Endothelial cell of umbilical vein (primary cell): Measurements from ENCODE around the gene TRMO. TPM values are rescaled to one million over a fixed set of nuclear protein-coding genes. Genes with fewer than 3 reads are reported as not detected.

Experiments
- BruUV-seq: library from RNA; stranded (reverse); fragments of 400-500 nt; replicated peaks from 2 replicates; lab custom pipeline; 2021; lab: Mats Ljungman, UMichigan
- CTCF ChIA-PET: fragments of 300-600, 350-600 bp; sonication (Branson Sonifier 250); formaldehyde crosslinking; loops from one replicate; lab custom pipeline; 2021; ENCODE audit warnings: antibody characterized with exemption, inconsistent platforms; lab: Charles Lee
- POLR2A ChIA-PET: fragments of 300-600, 350-600 bp; sonication (Branson Sonifier 250); formaldehyde crosslinking; loops from one replicate; lab custom pipeline; 2021; ENCODE audit warnings: antibody characterized with exemption, inconsistent platforms; lab: Charles Lee
- DNase-seq: peaks from one replicate; pipeline ENCODE4 v3.0.0-alpha.2; 2011; ENCODE audit warnings: low read depth, low spot score
- FAIRE-seq: peaks from 2 replicates; lab custom pipeline; 2011; peaks lifted over from hg19 to GRCh38; lab: Jason Lieb, UNC
- H2AFZ ChIP-seq: 2 replicates; pipeline ENCODE4 v1.6.0; 2012; ENCODE audit warnings: low read depth, low read length, control low read depth, inconsistent platforms
- H3K27ac ChIP-seq: 2 replicates; pipeline ENCODE4 v1.5.1; 2011; ENCODE audit warnings: low read depth, mild to moderate bottlenecking, control low read depth, low read length, moderate library complexity; ENCODE audit not compliant: insufficient read depth
- H3K27me3 ChIP-seq, 2 experiments: 2 replicates each; pipeline versions ENCODE4 v1.6.0 to v1.6.1; 2011; ENCODE audit warnings: low read length in 2 of 2, mixed read lengths in 1 of 2; ENCODE audit not compliant: control insufficient read depth in 2 of 2, insufficient read depth in 2 of 2
- H3K36me3 ChIP-seq, 2 experiments: 2 replicates in 1 of 2; 3 replicates in 1 of 2; pipeline ENCODE4 v1.5.1; 2011; ENCODE audit warnings: low read length in 2 of 2, mild to moderate bottlenecking in 1 of 2, moderate library complexity in 1 of 2; ENCODE audit not compliant: control insufficient read depth in 2 of 2, insufficient read depth in 2 of 2; ENCODE audit errors: extremely low read depth in 1 of 2
- H3K4me1 ChIP-seq: 3 replicates; pipeline ENCODE4 v1.5.1; 2011; ENCODE audit warnings: mild to moderate bottlenecking, low read length; ENCODE audit not compliant: control insufficient read depth, insufficient read depth; ENCODE audit errors: extremely low read depth
- H3K4me2 ChIP-seq: 2 replicates; pipeline ENCODE4 v1.6.1; 2011; ENCODE audit warnings: low read length, control low read depth, mixed read lengths; ENCODE audit not compliant: insufficient read depth
- H3K4me3 ChIP-seq, 3 experiments: fragments of 200-600 bp in 1 of 3; sonication (generic), shearing (Covaris generic) in 1 of 3; replicated peaks in 1 of 3; 2 replicates each; pipeline ENCODE4 v1.5.1; 2011 to 2016; ENCODE audit warnings: control low read depth in 3 of 3, low read length in 3 of 3, mild to moderate bottlenecking in 2 of 3, inconsistent platforms in 1 of 3, low read depth in 1 of 3, moderate library complexity in 1 of 3; ENCODE audit not compliant: insufficient read depth in 1 of 3
- H3K79me2 ChIP-seq: 2 replicates; pipeline ENCODE4 v1.6.0; 2012; ENCODE audit warnings: low read length, inconsistent platforms; ENCODE audit not compliant: control insufficient read depth, insufficient read depth
- H3K9ac ChIP-seq: replicated peaks from 2 replicates; pipeline ENCODE3; 2011; ENCODE audit warnings: low read length, control low read depth; ENCODE audit not compliant: insufficient read depth; ENCODE audit errors: extremely low read depth
- H3K9me1 ChIP-seq: replicated peaks from 3 replicates; pipeline ENCODE4 v1.6.0; 2011; ENCODE audit warnings: mild to moderate bottlenecking, low read length; ENCODE audit not compliant: control insufficient read depth, insufficient read depth; ENCODE audit errors: extremely low read depth
- H3K9me3 ChIP-seq: replicated peaks from 2 replicates; pipeline ENCODE4 v1.5.1; 2012; ENCODE audit warnings: low read length, inconsistent platforms; ENCODE audit not compliant: control insufficient read depth, insufficient read depth
- H4K20me1 ChIP-seq: replicated peaks from 2 replicates; pipeline ENCODE3; 2011; ENCODE audit warnings: mild to moderate bottlenecking, low read length; ENCODE audit not compliant: control insufficient read depth, insufficient read depth; ENCODE audit errors: extremely low read depth
- EZH2 ChIP-seq: IDR thresholded peaks from 2 replicates; pipeline ENCODE4 v1.6.1; 2012; ENCODE audit warnings: borderline replicate concordance, low read depth, mild to moderate bottlenecking, moderate library complexity, low read length, inconsistent platforms; ENCODE audit not compliant: severe bottlenecking
- FOS ChIP-seq: IDR thresholded peaks from 2 replicates; pipeline ENCODE4 v1.6.1; 2011; ENCODE audit warnings: mild to moderate bottlenecking, low read length, moderate library complexity, borderline replicate concordance; ENCODE audit not compliant: insufficient read depth
- GATA2 ChIP-seq: IDR thresholded peaks from 2 replicates; pipeline ENCODE4 v1.7.0; 2011; ENCODE audit warnings: low read depth, mild to moderate bottlenecking, moderate library complexity, mixed read lengths, low read length; ENCODE audit not compliant: insufficient read length, insufficient read depth
- JUN ChIP-seq: IDR thresholded peaks from 2 replicates; pipeline ENCODE4 v1.6.1; 2011; ENCODE audit warnings: borderline replicate concordance, low read depth; ENCODE audit not compliant: insufficient read length, insufficient read depth
- MYC ChIP-seq: IDR thresholded peaks from one replicate; pipeline ENCODE4 v1.6.1; 2011; ENCODE audit warnings: mild to moderate bottlenecking, low read depth, low read length
- POLR2A ChIP-seq: IDR thresholded peaks from 2 replicates; pipeline ENCODE4 v1.6.1; 2012; ENCODE audit warnings: low read depth, mild to moderate bottlenecking, control low read depth, low read length
- POLR2AphosphoS5 ChIP-seq: IDR thresholded peaks from 2 replicates; pipeline ENCODE4 v1.6.1; 2012; ENCODE audit warnings: low read depth, mild to moderate bottlenecking, control low read depth, low read length, moderate library complexity; ENCODE audit not compliant: insufficient read depth
- dilution Hi-C: fragments of 300-500 bp; cut with MboI; formaldehyde crosslinking; loops from one replicate; pipeline ENCODE4 v1.15.0; 2019; ENCODE audit warnings: low sequenced_read_pairs; ENCODE audit not compliant: extremely low pct_ligation_motif_present
- intact Hi-C: fragments of 100-400 bp; cut with micrococcal nuclease; formaldehyde crosslinking; loops from one replicate; pipeline ENCODE4 v1.10.0; 2022
- polyA plus RNA-seq, 4 experiments: library from polyadenylated mRNA; depleted of rRNA in 3 of 4; stranded (reverse) in 3 of 4; unstranded in 1 of 4; fragments of >200 nt; gene quantifications; 2 replicates each; pipeline versions ENCODE4 v1.2.1 to v1.2.3, GENCODE V29; 2011 to 2012; ENCODE audit warnings: missing spikeins in 1 of 4
- total RNA-seq: library from RNA; stranded (reverse); gene quantifications from 2 replicates; pipeline ENCODE4 v1.2.3, GENCODE V29; 2021
- TF ChIP-seq, protein P1 (sequence below): IDR thresholded peaks from 2 replicates; pipeline ENCODE4 v1.6.1; 2011; ENCODE audit not compliant: insufficient read depth, insufficient read length
- TF ChIP-seq, protein P2 (sequence below), 2 donors: IDR thresholded peaks; 1 replicate in 1 of 2; 2 replicates in 1 of 2; pipeline ENCODE4 v1.5.1; 2011; ENCODE audit warnings: low read length in 2 of 2, mild to moderate bottlenecking in 2 of 2, moderate library complexity in 2 of 2, control low read depth in 1 of 2, inconsistent platforms in 1 of 2, low read depth in 1 of 2; ENCODE audit not compliant: insufficient read depth in 1 of 2; ENCODE audit errors: extremely low read depth in 1 of 2

Gene TRMO
- total and polyA plus RNA-seq, 2 donors (not counting 3 experiments of a cell fraction or from before 2014, with no cell fraction given) = 10.1 to 11.9 TPM

DNA sequence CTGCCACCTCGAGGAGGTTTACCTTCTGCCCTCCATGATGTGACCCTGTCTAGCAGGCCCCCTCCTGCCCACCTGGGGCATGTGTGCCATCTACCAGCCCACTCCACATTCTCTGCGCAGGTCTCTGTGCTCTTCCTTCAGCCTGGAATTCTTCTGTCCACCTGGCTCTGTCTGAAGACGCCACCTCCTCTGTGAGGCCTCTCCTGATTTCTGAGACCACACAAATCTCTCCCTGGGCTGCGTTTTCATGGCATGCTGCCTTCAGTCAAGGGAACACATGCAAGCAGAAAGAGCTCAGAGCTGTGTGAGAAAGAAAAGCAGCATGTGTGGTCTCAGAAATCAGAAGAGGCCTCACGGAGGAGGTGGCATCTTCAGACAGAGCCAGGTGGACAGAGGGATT lies 47.2 kb downstream of the TRMO start:
- Histone ChIP-seq H2AFZ (no peak overlapping the region), H3K36me3 (no peaks in the 10 kb centered on the region), H3K4me1 (no peaks in the 10 kb centered on the region), H3K79me2 (no peaks in the 10 kb centered on the region), H3K4me3 (no peak overlapping the region), H3K9me1 (no peaks in the 10 kb centered on the region), H3K9me3 (no peaks in the 10 kb centered on the region), H4K20me1 (no peaks in the 10 kb centered on the region), H3K27me3 (peaks cover 0 to 4% of the 10 kb centered on the region in 2 experiments), H3K9ac (no peak overlapping the region), H3K4me2 (no peak overlapping the region), H3K27ac (no peak overlapping the region)
- FAIRE-seq (no peak), DNase-seq (no peak)
- ChIA-PET CTCF (no interaction called here), POLR2A (no interaction called here)
- intact Hi-C loops (no loop called here), dilution Hi-C loops (no loop called here)
- no TSS peak for BruUV-seq
- TF ChIP-seq POLR2AphosphoS5 (no peak), MYC (no peak)
- TF ChIP-seq, protein P1, sequence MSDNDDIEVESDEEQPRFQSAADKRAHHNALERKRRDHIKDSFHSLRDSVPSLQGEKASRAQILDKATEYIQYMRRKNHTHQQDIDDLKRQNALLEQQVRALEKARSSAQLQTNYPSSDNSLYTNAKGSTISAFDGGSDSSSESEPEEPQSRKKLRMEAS = no peak

DNA sequence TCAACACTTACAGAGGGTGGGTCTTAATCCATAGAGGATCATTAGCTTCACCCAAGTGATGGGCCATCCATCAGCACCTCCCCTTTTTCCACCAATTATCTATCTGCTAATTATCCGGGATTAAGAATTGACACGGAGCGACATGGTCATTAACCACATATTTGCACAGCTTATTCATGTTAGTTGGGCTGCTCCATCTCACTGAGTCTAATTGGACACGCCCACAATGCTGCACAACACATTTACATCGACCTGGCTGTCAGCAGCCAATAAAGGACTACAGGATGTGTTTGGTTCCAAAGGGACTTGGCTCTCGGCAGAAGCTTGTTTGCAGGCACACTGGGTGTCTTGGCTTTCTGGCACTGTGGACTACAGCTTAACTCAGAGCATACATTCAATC lies 47.7 kb downstream of the TRMO start:
- Histone ChIP-seq H2AFZ (no peak overlapping the region), H3K4me2 (no peak overlapping the region), H3K27ac (no peak overlapping the region), H3K27me3 (peaks cover 0 to 4% of the 10 kb centered on the region in 2 experiments), H3K4me3 (no peak overlapping the region), H4K20me1 (no peaks in the 10 kb centered on the region), H3K4me1 (no peaks in the 10 kb centered on the region), H3K36me3 (no peaks in the 10 kb centered on the region), H3K9me1 (no peaks in the 10 kb centered on the region), H3K79me2 (no peaks in the 10 kb centered on the region), H3K9me3 (no peaks in the 10 kb centered on the region), H3K9ac (no peak overlapping the region)
- ChIA-PET CTCF (no interaction called here), POLR2A (no interaction called here)
- BruUV-seq = no TSS peak
- TF ChIP-seq MYC (no peak), POLR2AphosphoS5 (no peak), POLR2A (no peak), GATA2 (no peak), FOS (no peak), JUN (no peak), EZH2 (no peak)
- TF ChIP-seq, protein P1 = no peak
- TF ChIP-seq, protein P2, sequence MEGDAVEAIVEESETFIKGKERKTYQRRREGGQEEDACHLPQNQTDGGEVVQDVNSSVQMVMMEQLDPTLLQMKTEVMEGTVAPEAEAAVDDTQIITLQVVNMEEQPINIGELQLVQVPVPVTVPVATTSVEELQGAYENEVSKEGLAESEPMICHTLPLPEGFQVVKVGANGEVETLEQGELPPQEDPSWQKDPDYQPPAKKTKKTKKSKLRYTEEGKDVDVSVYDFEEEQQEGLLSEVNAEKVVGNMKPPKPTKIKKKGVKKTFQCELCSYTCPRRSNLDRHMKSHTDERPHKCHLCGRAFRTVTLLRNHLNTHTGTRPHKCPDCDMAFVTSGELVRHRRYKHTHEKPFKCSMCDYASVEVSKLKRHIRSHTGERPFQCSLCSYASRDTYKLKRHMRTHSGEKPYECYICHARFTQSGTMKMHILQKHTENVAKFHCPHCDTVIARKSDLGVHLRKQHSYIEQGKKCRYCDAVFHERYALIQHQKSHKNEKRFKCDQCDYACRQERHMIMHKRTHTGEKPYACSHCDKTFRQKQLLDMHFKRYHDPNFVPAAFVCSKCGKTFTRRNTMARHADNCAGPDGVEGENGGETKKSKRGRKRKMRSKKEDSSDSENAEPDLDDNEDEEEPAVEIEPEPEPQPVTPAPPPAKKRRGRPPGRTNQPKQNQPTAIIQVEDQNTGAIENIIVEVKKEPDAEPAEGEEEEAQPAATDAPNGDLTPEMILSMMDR (IDR thresholded peaks at IDR 0.05; ENCODE audit: extremely low read depth in 1 of 2, insufficient read depth in 1 of 2, low read depth in 1 of 2, low read length in 2 of 2) = no peak
- DNase-seq = no peak
- intact Hi-C loops = no loop called here
- no peak for FAIRE-seq
- dilution Hi-C loops = no loop called here
